NCI-H82 (cell line): Measurements from ENCODE around the gene ANKRD35.
A peak's percentile ranks its signal among the peaks of the same experiment; 100 is the strongest.

Source experiments
- DNase-seq: peaks from one replicate; lab custom pipeline; 2025; lab: John Stamatoyannopoulos, UW

ANKRD35 gene

GRCh38 chr1:145895471-145895870 lies 9.8 kb upstream of the ANKRD35 start:
- no peak for DNase-seq

GRCh38 chr1:145893306-145894055 lies 7.8 kb upstream of the ANKRD35 start:
- no peak for DNase-seq

GRCh38 chr1:145892486-145893087 lies 6.9 kb upstream of the ANKRD35 start:
- no peak for DNase-seq

GRCh38 chr1:145891587-145892485 lies 6.2 kb upstream of the ANKRD35 start:
- peak; percentile 98 for DNase-seq

- DNase-seq = no peak
These were observed 5.5 kb upstream of the ANKRD35 start for GRCh38 chr1:145891143-145891542.

- DNase-seq = peak; percentile 37
These were observed 4.1 kb upstream of the ANKRD35 start for GRCh38 chr1:145889722-145890121.

- peak; percentile 26 for DNase-seq
These were observed 2.0 kb upstream of the ANKRD35 start for GRCh38 chr1:145887631-145888030.

- DNase-seq = no peak
These were observed 1.1 kb upstream of the ANKRD35 start for GRCh38 chr1:145886816-145887215.

- no peak for DNase-seq
These were observed 724 bp upstream of the ANKRD35 start for GRCh38 chr1:145886390-145886789.

- no peak for DNase-seq
These were observed 991 bp downstream of the ANKRD35 start for GRCh38 chr1:145884675-145885074.

- no peak for DNase-seq
These were observed 5.9 kb downstream of the ANKRD35 start for GRCh38 chr1:145879775-145880174.

GRCh38 chr1:145878724-145879123 lies 6.9 kb downstream of the ANKRD35 start:
- no peak for DNase-seq

GRCh38 chr1:145877923-145878486 lies 7.7 kb downstream of the ANKRD35 start:
- no peak for DNase-seq

- no peak for DNase-seq
These were observed 11.0 kb downstream of the ANKRD35 start for GRCh38 chr1:145874646-145875045.

- DNase-seq = no peak
These were observed 13.4 kb downstream of the ANKRD35 start for GRCh38 chr1:145871994-145872924.

- no peak for DNase-seq
These were observed 17.4 kb downstream of the ANKRD35 start for GRCh38 chr1:145868232-145868631.

GRCh38 chr1:145863282-145864018 lies 22.2 kb downstream of the ANKRD35 start:
- DNase-seq = no peak

- DNase-seq = peak; percentile 97
These were observed 26.1 kb downstream of the ANKRD35 start for GRCh38 chr1:145859491-145860023.

GRCh38 chr1:145858901-145859490 lies 26.7 kb downstream of the ANKRD35 start, which contains the start of gene PIAS3:
PIAS3 (minus strand) TSS chr1:145859081; CDS start chr1:145858990, 91 bp downstream.
- peak; percentile 98 for DNase-seq
